Ascending aorta (tissue), 2 donors: ENCODE data around the gene FAM25G. TPM values are rescaled to one million over a fixed set of nuclear protein-coding genes. Genes with fewer than 3 reads are reported as not detected.

Experiments
- DNase-seq, 2 donors: peaks; one replicate each; pipeline ENCODE4 v3.0.0-alpha.2; 2019; ENCODE audit warnings: low spot score in 2 of 2
- H3K27ac ChIP-seq, 2 donors: fragments of 200-600 bp; sonication (generic); one replicate each; pipeline ENCODE4 v1.5.1; 2016 to 2017; ENCODE audit warnings: mild to moderate bottlenecking in 1 of 2
- H3K27me3 ChIP-seq: fragments of 200-600 bp; sonication (generic); one replicate; pipeline ENCODE4 v1.5.1; 2017
- H3K36me3 ChIP-seq, 2 donors: fragments of 200-600 bp; sonication (generic); one replicate each; pipeline ENCODE4 v1.5.1; 2016
- H3K4me1 ChIP-seq, 2 donors: fragments of 200-600 bp; sonication (generic); one replicate each; pipeline ENCODE4 v1.5.1; 2016 to 2017; ENCODE audit warnings: mild to moderate bottlenecking in 1 of 2
- H3K4me3 ChIP-seq, 2 donors: fragments of 200-600 bp; sonication (generic); one replicate each; pipeline ENCODE4 v1.5.1; 2016 to 2017; ENCODE audit warnings: mild to moderate bottlenecking in 1 of 2
- H3K9me3 ChIP-seq, 2 donors: fragments of 200-600 bp; sonication (generic); one replicate each; pipeline ENCODE4 v1.5.1; 2016
- intact Hi-C: fragments of 100-400 bp; cut with DNase I; formaldehyde crosslinking; loops from one replicate; pipeline ENCODE4 v1.15.1; 2023
- total RNA-seq: library from RNA; depleted of rRNA; stranded (reverse); fragments of >200 nt; gene quantifications from one replicate; pipeline ENCODE4 v1.1.0, GENCODE V29; 2016
- TF ChIP-seq, protein P1 (sequence below), 3 experiments: fragments of 200-600 bp in 2 of 3; fragments of 450-650 bp in 1 of 3; sonication (generic) in 2 of 3; IDR thresholded peaks; one replicate each; pipeline ENCODE4 v1.5.1; 2016 to 2019; ENCODE audit warnings: antibody characterized with exemption in 3 of 3, mild to moderate bottlenecking in 1 of 3, moderate library complexity in 1 of 3

The FAM25G gene
- total RNA-seq, 1 donor from 2014 or later = not detected

DNA sequence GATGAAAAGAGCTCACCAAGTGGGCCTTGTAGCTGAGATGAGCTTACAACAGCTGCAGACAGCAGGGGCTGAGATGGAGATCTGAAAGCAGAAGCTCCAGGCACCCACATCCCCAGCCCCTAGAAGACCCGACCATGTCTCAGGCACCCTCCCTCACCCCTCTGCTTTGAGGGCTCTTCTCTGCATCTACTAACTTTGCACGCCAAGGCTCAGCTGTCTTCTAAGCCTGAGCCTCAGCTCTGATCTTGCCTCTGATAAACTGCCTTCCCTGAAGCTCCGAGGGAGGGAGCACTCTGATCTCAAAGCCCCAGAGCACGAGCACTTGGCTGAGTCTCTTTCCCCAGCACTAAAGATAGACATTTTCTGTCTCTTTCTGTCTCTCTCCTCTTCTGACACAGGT lies 49.6 kb downstream of the FAM25G start:
- Histone ChIP-seq H3K4me3 (no peak overlapping the region), H3K36me3 (no peaks in the 10 kb centered on the region), H3K4me1 (no peaks in the 10 kb centered on the region), H3K27me3 (no peaks in the 10 kb centered on the region), H3K9me3 (peaks cover 9 to 13% of the 10 kb centered on the region in 2 donors), H3K27ac (no peak overlapping the region)
- DNase-seq = no peak
- TF ChIP-seq, protein P1, sequence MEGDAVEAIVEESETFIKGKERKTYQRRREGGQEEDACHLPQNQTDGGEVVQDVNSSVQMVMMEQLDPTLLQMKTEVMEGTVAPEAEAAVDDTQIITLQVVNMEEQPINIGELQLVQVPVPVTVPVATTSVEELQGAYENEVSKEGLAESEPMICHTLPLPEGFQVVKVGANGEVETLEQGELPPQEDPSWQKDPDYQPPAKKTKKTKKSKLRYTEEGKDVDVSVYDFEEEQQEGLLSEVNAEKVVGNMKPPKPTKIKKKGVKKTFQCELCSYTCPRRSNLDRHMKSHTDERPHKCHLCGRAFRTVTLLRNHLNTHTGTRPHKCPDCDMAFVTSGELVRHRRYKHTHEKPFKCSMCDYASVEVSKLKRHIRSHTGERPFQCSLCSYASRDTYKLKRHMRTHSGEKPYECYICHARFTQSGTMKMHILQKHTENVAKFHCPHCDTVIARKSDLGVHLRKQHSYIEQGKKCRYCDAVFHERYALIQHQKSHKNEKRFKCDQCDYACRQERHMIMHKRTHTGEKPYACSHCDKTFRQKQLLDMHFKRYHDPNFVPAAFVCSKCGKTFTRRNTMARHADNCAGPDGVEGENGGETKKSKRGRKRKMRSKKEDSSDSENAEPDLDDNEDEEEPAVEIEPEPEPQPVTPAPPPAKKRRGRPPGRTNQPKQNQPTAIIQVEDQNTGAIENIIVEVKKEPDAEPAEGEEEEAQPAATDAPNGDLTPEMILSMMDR (IDR thresholded peaks at IDR 0.05) = no peak
- intact Hi-C loops = no loop called here

DNA sequence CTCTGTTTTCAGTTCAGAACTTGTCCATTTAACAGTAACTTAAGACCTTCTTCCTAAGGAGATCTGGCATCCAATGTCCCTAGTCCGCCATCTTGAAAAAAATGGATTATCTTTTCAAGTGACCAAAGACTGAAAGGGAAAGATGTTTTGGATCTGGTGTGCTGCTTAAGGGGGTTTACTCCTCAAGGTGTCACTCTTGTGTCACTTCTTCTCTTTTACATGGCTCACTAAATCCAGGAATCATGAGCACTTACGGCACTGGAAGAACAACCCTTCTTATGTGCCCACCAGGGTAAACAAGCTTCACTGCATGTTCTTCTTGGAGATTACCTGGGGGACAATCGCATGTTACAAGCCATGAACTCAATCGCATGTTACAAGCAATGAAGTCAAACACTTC lies 51.3 kb downstream of the FAM25G start:
- no peak overlapping the region for H3K4me3 ChIP-seq
- H3K4me1 ChIP-seq = no peaks in the 10 kb centered on the region
- H3K9me3 ChIP-seq = peaks cover 3 to 6% of the 10 kb centered on the region in 2 donors
- TF ChIP-seq, protein P1 (IDR thresholded peaks at IDR 0.05) = no peak
- no peak for DNase-seq
- no peaks in the 10 kb centered on the region for H3K36me3 ChIP-seq
- H3K27me3 ChIP-seq = no peaks in the 10 kb centered on the region
- no peak overlapping the region for H3K27ac ChIP-seq
- intact Hi-C loops = no loop called here

DNA sequence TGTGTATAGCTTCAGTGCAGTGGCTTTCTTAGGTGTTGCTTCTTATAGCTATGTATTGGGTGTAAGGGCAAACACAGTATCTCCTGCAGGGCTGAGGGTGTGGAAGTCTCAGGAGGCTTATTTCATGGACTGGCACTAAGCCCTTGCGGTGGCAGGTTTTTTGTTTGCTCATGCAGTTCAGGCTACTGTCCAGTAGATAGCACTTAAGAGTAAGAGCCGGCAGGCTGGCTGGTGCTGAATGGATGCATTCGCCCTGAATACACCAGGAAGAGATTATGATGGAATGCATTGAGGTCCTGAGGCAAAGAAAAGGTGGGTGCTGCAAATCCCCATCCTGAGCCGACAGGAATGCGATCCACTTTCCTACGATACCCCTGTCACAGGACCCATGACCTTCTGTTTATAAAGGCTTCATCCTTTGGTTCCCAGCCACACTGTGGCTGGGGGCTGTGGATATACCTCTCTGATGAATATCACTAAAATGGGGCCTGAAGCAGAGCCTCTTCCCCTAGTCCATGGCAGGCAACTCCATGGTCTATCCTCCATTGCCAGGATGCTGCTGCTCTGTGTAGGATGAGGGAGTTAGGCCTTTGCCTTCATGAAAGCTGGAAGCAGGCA lies 52.5 kb downstream of the FAM25G start:
- no peak overlapping the region for H3K27ac ChIP-seq
- no peaks in the 10 kb centered on the region for H3K27me3 ChIP-seq
- no peak overlapping the region for H3K4me3 ChIP-seq
- TF ChIP-seq, protein P1 (IDR thresholded peaks at IDR 0.05) = no peak
- H3K4me1 ChIP-seq = no peaks in the 10 kb centered on the region
- intact Hi-C loops = no loop called here
- no peaks in the 10 kb centered on the region for H3K36me3 ChIP-seq
- DNase-seq = no peak
- peaks cover 0 to 6% of the 10 kb centered on the region in 2 donors for H3K9me3 ChIP-seq

Other genes starting within 250 kb of the FAM25G start
- 1.2 TPM for gene GDF10, start 191.5 kb downstream of the FAM25G start, total RNA-seq
- gene GDF2, start 169.2 kb downstream of the FAM25G start, total RNA-seq = 0.21 TPM
- not detected for gene RBP3, start 143.3 kb downstream of the FAM25G start, total RNA-seq
- gene ZNF488, start 107.4 kb downstream of the FAM25G start, total RNA-seq = not detected
- not detected for gene ANXA8, start 7.6 kb downstream of the FAM25G start, total RNA-seq
- gene AGAP9, start 31.9 kb upstream of the FAM25G start, total RNA-seq = 8.7 TPM